Fibroblast of lung (primary cell): ENCODE measurements around the gene ANKS4B. TPM values are rescaled to one million over a fixed set of nuclear protein-coding genes. Genes with fewer than 3 reads are reported as not detected.

Experiments
- DNase-seq, 2 donors: peaks; one replicate each; pipeline versions ENCODE4 v3.0.0 to v3.0.0-alpha.2; 2010; ENCODE audit warnings: low read depth in 2 of 2
- H2AFZ ChIP-seq: 2 replicates; pipeline ENCODE4 v1.5.1; 2012; ENCODE audit warnings: low read length, control low read depth, inconsistent platforms
- H3K27ac ChIP-seq: 2 replicates; pipeline ENCODE4 v1.5.1; 2011; ENCODE audit warnings: low read length, control low read depth; ENCODE audit not compliant: insufficient read depth
- H3K27me3 ChIP-seq: 2 replicates; pipeline ENCODE4 v1.5.1; 2011; ENCODE audit warnings: mild to moderate bottlenecking, low read length; ENCODE audit not compliant: control insufficient read depth, insufficient read depth
- H3K36me3 ChIP-seq: 2 replicates; pipeline ENCODE4 v1.5.1; 2011; ENCODE audit warnings: low read length; ENCODE audit not compliant: control insufficient read depth, insufficient read depth
- H3K4me1 ChIP-seq: 2 replicates; pipeline ENCODE4 v1.5.1; 2011; ENCODE audit warnings: low read length; ENCODE audit not compliant: control insufficient read depth, insufficient read depth; ENCODE audit errors: extremely low read depth
- H3K4me2 ChIP-seq: 2 replicates; pipeline ENCODE4 v1.5.1; 2011; ENCODE audit warnings: low read length, control low read depth; ENCODE audit not compliant: insufficient read depth; ENCODE audit errors: extremely low read depth
- H3K4me3 ChIP-seq, 4 experiments: fragments of 200-600 bp in 1 of 4; sonication (generic) in 1 of 4; replicated peaks in 1 of 4; 2 replicates each; pipeline ENCODE4 v1.5.1; 2011 to 2016; ENCODE audit warnings: low read length in 4 of 4, low read depth in 3 of 4, mild to moderate bottlenecking in 3 of 4, control low read depth in 2 of 4, inconsistent platforms in 1 of 4, mixed read lengths in 1 of 4; ENCODE audit not compliant: insufficient read depth in 1 of 4; ENCODE audit errors: control extremely low read depth in 1 of 4
- H3K79me2 ChIP-seq: 2 replicates; pipeline ENCODE4 v1.5.1; 2012; ENCODE audit warnings: mild to moderate bottlenecking, low read length, inconsistent platforms; ENCODE audit not compliant: control insufficient read depth, insufficient read depth
- H3K9ac ChIP-seq: 2 replicates; pipeline ENCODE4 v1.5.1; 2011; ENCODE audit warnings: mild to moderate bottlenecking, low read length, control low read depth; ENCODE audit not compliant: insufficient read depth
- H3K9me3 ChIP-seq: 2 replicates; pipeline ENCODE4 v1.5.1; 2012; ENCODE audit warnings: low read depth, low read length; ENCODE audit not compliant: control insufficient read depth, insufficient read depth
- H4K20me1 ChIP-seq: 2 replicates; pipeline ENCODE4 v1.5.1; 2011; ENCODE audit warnings: low read length; ENCODE audit not compliant: control insufficient read depth, insufficient read depth; ENCODE audit errors: extremely low read depth
- EZH2 ChIP-seq: IDR thresholded peaks from 2 replicates; pipeline ENCODE4 v1.5.1; 2012; ENCODE audit warnings: low read length, control low read depth, mild to moderate bottlenecking; ENCODE audit errors: missing control alignments
- polyA minus RNA-seq: library from RNA; depleted of rRNA, polyadenylated mRNA; stranded (reverse); fragments of >200 nt; gene quantifications from 2 replicates; pipeline ENCODE4 v1.2.3, GENCODE V29; 2011; ENCODE audit warnings: low replicate concordance
- polyA plus RNA-seq, 2 donors: library from polyadenylated mRNA; depleted of rRNA in 1 of 2; stranded (reverse) in 1 of 2; unstranded in 1 of 2; fragments of >200 nt; gene quantifications; 2 replicates each; pipeline ENCODE4 v1.2.1, GENCODE V29; 2011 to 2012; ENCODE audit warnings: missing spikeins in 1 of 2
- total RNA-seq: library from RNA; depleted of rRNA; stranded (reverse); fragments of >200 nt; gene quantifications from 2 replicates; pipeline ENCODE4 v1.2.1, GENCODE V29; 2014
- TF ChIP-seq, protein P1 (sequence below), 2 donors: IDR thresholded peaks in 1 of 2; conservative IDR thresholded peaks in 1 of 2; 1 replicate in 1 of 2; 2 replicates in 1 of 2; pipeline ENCODE4 v1.5.1; 2011 to 2012; ENCODE audit warnings: low read length in 2 of 2, control low read depth in 1 of 2, inconsistent platforms in 1 of 2, low read depth in 1 of 2, mild to moderate bottlenecking in 1 of 2

The ANKS4B gene, protein sequence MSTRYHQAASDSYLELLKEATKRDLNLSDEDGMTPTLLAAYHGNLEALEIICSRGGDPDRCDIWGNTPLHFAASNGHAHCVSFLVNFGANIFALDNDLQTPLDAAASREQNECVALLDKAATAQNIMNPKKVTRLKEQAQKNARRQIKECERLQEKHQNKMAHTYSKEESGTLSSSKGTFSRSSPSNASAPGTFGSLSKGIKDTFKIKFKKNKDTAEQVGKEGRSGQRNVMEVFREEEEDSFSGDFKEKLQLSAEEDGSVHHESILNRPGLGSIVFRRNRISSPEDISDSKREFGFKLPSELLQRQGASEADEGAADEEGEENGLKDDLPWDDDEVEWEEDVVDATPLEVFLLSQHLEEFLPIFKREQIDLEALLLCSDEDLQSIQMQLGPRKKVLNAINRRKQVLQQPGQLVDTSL
- total RNA-seq (not detected in 2 replicates), polyA plus RNA-seq (not detected in 2 replicates), polyA minus RNA-seq (not detected in 2 replicates)
- polyA plus RNA-seq (2012), result not detected in 2 replicates

DNA sequence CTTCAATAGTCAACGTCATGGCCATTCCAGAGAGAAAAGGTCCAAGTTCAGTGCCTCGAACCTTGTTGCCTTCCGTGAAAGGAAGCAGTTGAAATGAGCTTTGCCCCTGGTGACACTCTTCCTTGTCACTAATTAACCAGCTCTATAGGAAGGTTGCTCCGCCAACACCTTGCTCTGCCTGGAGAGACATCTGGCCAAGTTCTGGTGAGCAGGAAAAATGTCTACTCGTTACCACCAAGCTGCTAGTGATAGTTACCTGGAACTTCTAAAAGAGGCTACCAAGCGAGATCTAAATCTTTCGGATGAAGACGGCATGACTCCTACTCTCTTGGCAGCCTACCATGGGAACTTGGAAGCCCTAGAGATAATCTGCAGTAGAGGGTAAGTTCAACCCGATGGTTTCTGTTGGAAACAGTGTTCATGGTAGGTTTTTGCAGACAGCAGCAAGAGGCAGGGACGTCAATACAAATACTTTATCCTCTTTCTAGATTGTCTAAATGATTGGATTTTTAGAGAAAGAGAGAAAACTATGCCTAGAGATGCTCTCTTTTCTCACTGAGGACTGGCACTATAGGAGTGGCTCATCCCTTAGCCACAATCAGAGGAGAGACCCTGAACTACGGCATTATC, at the start of gene ANKS4B:
ANKS4B (plus strand) TSS at position 179 of the 630 bp plus-strand sequence; CDS start at position 218, 39 bp downstream.
- H3K4me3 ChIP-seq, result no peak within 1 kb of the TSS
- H3K4me1 ChIP-seq, result no peaks in the 10 kb centered on the region
- no peak for DNase-seq
- H3K27ac ChIP-seq, result no peak within 1 kb of the TSS
- H2AFZ ChIP-seq, result no peak within 1 kb of the TSS
- no peaks in the 10 kb centered on the region for H3K36me3 ChIP-seq
- no peaks in the 10 kb centered on the region for H3K79me2 ChIP-seq
- H3K4me2 ChIP-seq, result no peak within 1 kb of the TSS
- no peaks in the 10 kb centered on the region for H3K9me3 ChIP-seq
- peaks cover 3% of the 10 kb centered on the region for H3K27me3 ChIP-seq
- no peak for TF ChIP-seq EZH2
- TF ChIP-seq, protein P1, sequence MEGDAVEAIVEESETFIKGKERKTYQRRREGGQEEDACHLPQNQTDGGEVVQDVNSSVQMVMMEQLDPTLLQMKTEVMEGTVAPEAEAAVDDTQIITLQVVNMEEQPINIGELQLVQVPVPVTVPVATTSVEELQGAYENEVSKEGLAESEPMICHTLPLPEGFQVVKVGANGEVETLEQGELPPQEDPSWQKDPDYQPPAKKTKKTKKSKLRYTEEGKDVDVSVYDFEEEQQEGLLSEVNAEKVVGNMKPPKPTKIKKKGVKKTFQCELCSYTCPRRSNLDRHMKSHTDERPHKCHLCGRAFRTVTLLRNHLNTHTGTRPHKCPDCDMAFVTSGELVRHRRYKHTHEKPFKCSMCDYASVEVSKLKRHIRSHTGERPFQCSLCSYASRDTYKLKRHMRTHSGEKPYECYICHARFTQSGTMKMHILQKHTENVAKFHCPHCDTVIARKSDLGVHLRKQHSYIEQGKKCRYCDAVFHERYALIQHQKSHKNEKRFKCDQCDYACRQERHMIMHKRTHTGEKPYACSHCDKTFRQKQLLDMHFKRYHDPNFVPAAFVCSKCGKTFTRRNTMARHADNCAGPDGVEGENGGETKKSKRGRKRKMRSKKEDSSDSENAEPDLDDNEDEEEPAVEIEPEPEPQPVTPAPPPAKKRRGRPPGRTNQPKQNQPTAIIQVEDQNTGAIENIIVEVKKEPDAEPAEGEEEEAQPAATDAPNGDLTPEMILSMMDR (conservative IDR thresholded peaks at IDR 0.05 in 1 of 2, IDR thresholded peaks at IDR 0.05 in 1 of 2; ENCODE audit: low read depth in 1 of 2, low read length in 2 of 2), result no peak
- H4K20me1 ChIP-seq, result no peaks in the 10 kb centered on the region
- no peak within 1 kb of the TSS for H3K9ac ChIP-seq

DNA sequence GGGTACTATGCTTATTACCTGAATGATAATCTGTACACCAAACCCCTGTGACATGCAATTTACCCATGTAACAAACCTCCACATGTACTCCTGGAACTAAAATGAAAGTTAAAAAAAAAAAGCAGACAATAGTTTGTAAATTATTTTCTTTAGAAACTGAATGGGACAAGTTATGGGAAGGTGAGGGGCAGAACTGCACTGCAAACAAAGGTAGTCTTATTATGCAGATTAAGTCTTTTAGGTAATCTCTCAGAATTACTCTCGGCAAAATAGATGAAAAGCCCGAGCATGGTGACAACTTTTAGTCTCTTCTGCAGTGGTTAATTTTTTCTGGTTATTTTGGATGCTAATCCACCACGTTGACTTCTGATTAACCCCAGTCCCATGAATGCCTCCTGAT, 49.5 kb upstream of the ANKS4B start:
- Histone ChIP-seq H2AFZ (no peak overlapping the region), H3K27ac (no peak overlapping the region), H3K79me2 (no peaks in the 10 kb centered on the region), H3K9me3 (no peaks in the 10 kb centered on the region), H4K20me1 (no peaks in the 10 kb centered on the region), H3K4me3 (no peak overlapping the region), H3K27me3 (no peaks in the 10 kb centered on the region), H3K36me3 (peaks cover 2% of the 10 kb centered on the region), H3K4me2 (no peak overlapping the region), H3K4me1 (peaks cover 3% of the 10 kb centered on the region), H3K9ac (no peak overlapping the region)
- TF ChIP-seq EZH2, result no peak
- TF ChIP-seq, protein P1 (conservative IDR thresholded peaks at IDR 0.05 in 1 of 2, IDR thresholded peaks at IDR 0.05 in 1 of 2; ENCODE audit: low read depth in 1 of 2, low read length in 2 of 2), result no peak
- DNase-seq, result no peak

DNA sequence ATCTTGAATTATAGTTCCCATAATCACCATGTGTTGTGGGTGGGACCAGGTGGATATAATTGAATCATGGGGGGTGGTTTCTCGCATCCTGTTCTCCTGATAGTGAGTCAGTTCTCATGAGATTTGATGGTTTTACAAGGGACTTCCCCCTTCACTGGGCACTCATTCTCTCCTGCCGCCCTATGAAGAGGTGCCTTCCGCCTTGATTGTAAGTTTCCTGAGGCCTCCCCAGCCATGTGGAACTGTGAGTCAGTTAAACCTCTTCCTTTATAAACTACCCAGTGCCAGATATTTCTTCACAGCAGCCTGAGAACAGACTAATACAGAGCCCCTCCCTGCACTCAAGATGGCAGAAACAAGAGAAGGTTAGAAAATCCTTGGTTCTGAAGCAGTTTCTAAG, 48.7 kb upstream of the ANKS4B start:
- no peaks in the 10 kb centered on the region for H3K36me3 ChIP-seq
- H2AFZ ChIP-seq, result no peak overlapping the region
- TF ChIP-seq, protein P1 (conservative IDR thresholded peaks at IDR 0.05 in 1 of 2, IDR thresholded peaks at IDR 0.05 in 1 of 2; ENCODE audit: low read depth in 1 of 2, low read length in 2 of 2), result no peak
- no peak for TF ChIP-seq EZH2
- no peak overlapping the region for H3K27ac ChIP-seq
- no peaks in the 10 kb centered on the region for H4K20me1 ChIP-seq
- H3K9ac ChIP-seq, result no peak overlapping the region
- DNase-seq, result no peak
- H3K4me3 ChIP-seq, result no peak overlapping the region
- H3K4me2 ChIP-seq, result no peak overlapping the region
- no peaks in the 10 kb centered on the region for H3K79me2 ChIP-seq
- peaks cover 3% of the 10 kb centered on the region for H3K4me1 ChIP-seq
- no peaks in the 10 kb centered on the region for H3K27me3 ChIP-seq
- H3K9me3 ChIP-seq, result no peaks in the 10 kb centered on the region
